HG02798 (cell line): ENCODE results near the gene ATPAF1.

Source experiments
- ATAC-seq: cut with Tn5 transposase; IDR thresholded peaks from one replicate; pipeline ENCODE4 v1.9.1; 2021; ENCODE audit warnings: mild to moderate bottlenecking; ENCODE audit not compliant: unreplicated experiment, poor library complexity

Gene ATPAF1

GRCh38 chr1:46596036-46596435 is 72.1 kb downstream of the ATPAF1 start:
- ATAC-seq: no peak

- ATAC-seq: no peak
Measured at GRCh38 chr1:46595127-46595526, 73.0 kb downstream of the ATPAF1 start.

GRCh38 chr1:46594063-46594462 is 74.1 kb downstream of the ATPAF1 start:
- no peak for ATAC-seq

- ATAC-seq: no peak
Measured at GRCh38 chr1:46592823-46593222, 75.3 kb downstream of the ATPAF1 start.

- no peak for ATAC-seq
Measured at GRCh38 chr1:46589529-46589928, 78.6 kb downstream of the ATPAF1 start.

- ATAC-seq: no peak
Measured at GRCh38 chr1:46587069-46587468, 81.1 kb downstream of the ATPAF1 start.

GRCh38 chr1:46585312-46585938 is 82.7 kb downstream of the ATPAF1 start:
- no peak for ATAC-seq

GRCh38 chr1:46583494-46583893 is 84.7 kb downstream of the ATPAF1 start:
- ATAC-seq: no peak

GRCh38 chr1:46582972-46583371 is 85.2 kb downstream of the ATPAF1 start:
- no peak for ATAC-seq
